GM12872 (cell line): ENCODE results near the gene ATAD3B.
A peak's percentile ranks its signal among the peaks of the same experiment; 100 is the strongest.

Source experiments
- CTCF ChIP-seq: IDR thresholded peaks from 3 replicates; pipeline ENCODE4 v1.5.1; 2011; ENCODE audit warnings: low read depth, mild to moderate bottlenecking, low read length, moderate library complexity; ENCODE audit not compliant: insufficient read depth

The ATAD3B gene

GRCh38 chr1:1490633-1491230 lies 19.2 kb downstream of the ATAD3B start:
- no peak for TF ChIP-seq CTCF

DNA sequence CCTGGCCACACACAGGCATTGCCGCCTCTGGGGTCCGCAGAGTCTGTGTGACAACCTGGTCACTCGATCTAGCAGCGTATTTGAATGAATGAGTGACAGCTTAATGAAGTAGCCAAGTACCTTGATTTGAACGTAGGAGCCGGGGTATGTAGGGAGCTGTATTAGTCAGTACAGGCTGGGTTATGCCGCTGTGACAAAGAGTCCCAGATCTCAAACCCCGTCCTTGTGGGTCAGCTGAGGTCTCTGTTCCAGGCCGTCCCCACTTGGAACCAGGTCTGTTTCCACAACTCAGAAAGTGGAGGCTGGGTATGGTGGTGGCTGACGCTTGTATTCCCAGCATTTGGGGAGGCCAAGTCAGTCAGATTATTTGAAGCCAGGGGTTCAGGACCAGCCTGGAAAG lies 20.0 kb downstream of the ATAD3B start:
- TF ChIP-seq CTCF = no peak

- TF ChIP-seq CTCF = peak; percentile 67
Observed at GRCh38 chr1:1504777-1505365, 33.3 kb downstream of the ATAD3B start.

- peak; percentile 35 for TF ChIP-seq CTCF
Observed at GRCh38 chr1:1505366-1505798, 33.8 kb downstream of the ATAD3B start.

DNA sequence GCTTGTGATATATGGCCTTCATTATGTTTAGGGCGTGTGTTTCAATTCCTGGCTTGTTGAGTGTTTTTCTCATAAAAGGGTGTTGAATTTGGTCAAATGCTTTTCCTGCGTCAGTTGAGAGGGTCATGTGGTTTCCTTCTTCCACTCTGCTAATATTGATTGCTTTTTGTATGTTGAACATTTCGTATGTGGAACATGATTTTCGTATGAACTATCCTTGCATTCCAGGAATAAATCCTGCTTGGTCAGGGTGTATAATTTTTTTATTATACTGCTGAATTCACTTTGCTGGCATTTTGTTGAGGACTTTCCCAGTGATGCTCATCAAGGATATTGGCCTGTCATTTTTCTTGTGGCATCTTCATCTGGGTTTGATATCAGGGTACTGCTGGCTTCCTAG lies 35.7 kb downstream of the ATAD3B start:
- no peak for TF ChIP-seq CTCF

DNA sequence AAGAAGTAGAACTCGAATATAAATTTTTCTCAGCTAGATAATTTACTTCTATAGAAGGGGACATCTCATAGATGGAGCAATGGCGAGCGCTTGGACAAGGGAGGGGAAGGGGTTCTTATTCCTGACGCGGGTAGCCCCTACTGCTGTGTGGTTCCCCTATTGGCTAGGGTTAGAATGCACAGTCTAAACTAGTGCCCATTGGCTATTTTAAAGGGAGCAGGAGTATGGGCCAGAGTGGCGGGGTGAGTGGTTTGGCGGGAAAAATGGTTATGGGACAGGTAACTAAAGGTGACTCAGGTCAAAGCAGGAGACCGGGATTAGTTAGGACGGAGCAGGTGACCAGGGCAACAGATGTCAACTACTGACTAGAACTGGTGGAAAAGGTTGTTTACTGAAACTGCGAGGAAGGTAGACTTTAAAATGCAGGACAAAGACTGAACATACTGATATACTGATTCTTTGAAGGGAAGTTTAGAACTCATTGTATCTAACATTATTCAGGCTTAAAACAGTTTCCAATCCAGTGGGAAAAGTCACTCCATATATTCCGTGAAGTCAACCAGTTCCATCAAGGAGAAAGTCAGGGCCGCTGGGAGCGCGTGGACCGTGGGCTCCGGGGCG lies 39.5 kb downstream of the ATAD3B start:
- no peak for TF ChIP-seq CTCF

GRCh38 chr1:1511533-1512285 lies 40.1 kb downstream of the ATAD3B start, which contains the start of gene ATAD3A:
Gene ATAD3A, plus strand, starts transcription at chr1:1512162. Its CDS starts 107 bp downstream, at chr1:1512269.
- no peak for TF ChIP-seq CTCF
